Measurements from ENCODE around the gene PTCH1. TPM values are rescaled to one million over a fixed set of nuclear protein-coding genes. Genes with fewer than 3 reads are reported as not detected.

PTCH1 gene
- polyA plus RNA-seq, 1 of the 3 experiments (the other 2 are of a cell fraction): 3.3 TPM

DNA sequence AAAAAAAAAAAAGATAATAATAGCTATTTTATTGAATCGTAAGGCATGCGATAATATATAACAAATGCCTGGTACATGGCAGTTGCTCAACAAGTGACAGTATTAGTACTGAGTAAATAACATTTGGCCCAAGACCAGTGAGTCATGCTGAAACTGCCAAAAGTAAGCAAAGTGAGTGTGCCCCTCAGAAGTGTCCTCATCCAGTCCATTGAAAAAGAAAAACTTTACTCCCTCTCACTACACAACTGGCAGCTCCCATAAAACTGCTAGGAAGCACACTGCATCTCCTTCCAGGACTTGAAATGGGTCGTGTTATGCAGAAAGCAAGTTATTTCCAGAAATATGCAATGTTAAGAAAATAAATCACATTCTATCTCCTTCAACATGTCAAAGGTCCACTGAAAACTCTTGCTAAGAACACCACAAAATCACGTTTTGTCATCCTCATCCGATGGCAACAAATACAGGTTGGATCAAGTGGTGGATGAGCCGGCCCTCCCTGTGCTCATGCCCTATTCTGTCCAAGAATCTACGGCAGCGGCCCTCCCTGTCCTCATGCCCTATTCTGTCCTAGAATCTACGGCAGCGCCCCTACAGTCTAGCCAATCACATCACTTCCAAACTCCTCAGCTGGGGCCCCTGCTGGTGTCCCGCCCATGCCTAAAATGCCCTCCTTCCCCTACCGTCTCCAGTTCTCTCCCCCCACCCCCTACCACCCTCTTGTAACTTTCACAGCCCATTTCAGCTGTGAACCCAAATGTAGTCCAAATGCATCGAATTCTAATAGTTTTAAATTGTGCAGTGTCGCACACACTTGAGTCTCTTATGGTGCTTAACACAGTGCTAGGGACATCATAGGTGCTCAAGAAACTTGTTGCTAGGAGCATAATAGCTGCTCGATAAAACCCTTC, 12.5 kb downstream of the PTCH1 start:
- Histone ChIP-seq H4K20me1 (ENCODE audit: insufficient read depth) (no peaks in the 10 kb centered on the region; the same call in 1 of the 2 replicates), H3K79me2 (ENCODE audit: insufficient read depth) (peaks cover 13% of the 10 kb centered on the region; the same call in 1 of the 2 replicates), H3K36me3 (replicated peaks in 1 of 2; ENCODE audit: control insufficient read depth in 1 of 2, insufficient read depth in 2 of 2, low read length in 1 of 2) (no peaks in the 10 kb centered on the region), H3K9me2 (no peaks in the 10 kb centered on the region), H3K27me3 (ENCODE audit: insufficient read depth) (no peaks in the 10 kb centered on the region), H2AFZ (ENCODE audit: low read depth) (no peak overlapping the region), H3F3A (replicated peaks; ENCODE audit: insufficient read depth) (peaks cover 13% of the 10 kb centered on the region), H3K4me2 (no peak overlapping the region; the same call in 1 of the 2 replicates), H3K4me3 (ENCODE audit: low read depth in 2 of 2, low read length in 1 of 2) (no peak overlapping the region; a peak in 1 of 4 replicates), H3K27ac (ENCODE audit: low read depth in 2 of 2, low read length in 1 of 2) (no peak overlapping the region), H3K4me1 (ENCODE audit: control insufficient read depth in 1 of 2, insufficient read depth in 2 of 2, low read depth in 1 of 2, low read length in 1 of 2) (peaks cover 12 to 31% of the 10 kb centered on the region in 2 experiments; a peak in 3 of 4 replicates), H3K9me3 (no peaks in the 10 kb centered on the region), H3K9ac (no peak overlapping the region)
- 86% methylated on average over 15 of the region's 15 CpGs for WGBS (ENCODE audit: low lambda C conversion rate)
- CTCF ChIA-PET: interaction anchor here (0.7 to 1.8 kb wide), 4 partner anchors 28 to 713 kb away, joined by 3 to 7 read pairs (median 5); no protein-coding TSS in a partner anchor
- POLR2A ChIA-PET: interaction anchor here (2.7 kb wide), 1 partner anchor 42 kb away, joined by 13 read pairs; no protein-coding TSS in a partner anchor
- TF ChIP-seq TCF12 (IDR thresholded peaks at IDR 0.05): no peak
- no peak for TF ChIP-seq GATA2 (CRISPR knock-in tag; IDR thresholded peaks at IDR 0.05)
- no peak for TF ChIP-seq USF1 (IDR thresholded peaks at IDR 0.05; ENCODE audit: borderline replicate concordance, low read depth)
- no peak for TF ChIP-seq SMC3 (IDR thresholded peaks at IDR 0.05; ENCODE audit: low read depth, low read length)
- no peak for TF ChIP-seq CHD2 (IDR thresholded peaks at IDR 0.05; ENCODE audit: low read length, partially characterized antibody)
- no peak for TF ChIP-seq MXI1 (IDR thresholded peaks at IDR 0.05; ENCODE audit: low read depth, low read length)
- no peak for TF ChIP-seq PBX3 (IDR thresholded peaks at IDR 0.05)
- no peak for TF ChIP-seq FOXM1 (IDR thresholded peaks at IDR 0.05; ENCODE audit: low read depth)
- no peak for TF ChIP-seq JUND (IDR thresholded peaks at IDR 0.05)
- TF ChIP-seq TAF1 (IDR thresholded peaks at IDR 0.05; ENCODE audit: borderline replicate concordance, low read depth, low read length): no peak
- TF ChIP-seq RFX5 (IDR thresholded peaks at IDR 0.05; ENCODE audit: low read length): no peak
- TF ChIP-seq, protein P1, sequence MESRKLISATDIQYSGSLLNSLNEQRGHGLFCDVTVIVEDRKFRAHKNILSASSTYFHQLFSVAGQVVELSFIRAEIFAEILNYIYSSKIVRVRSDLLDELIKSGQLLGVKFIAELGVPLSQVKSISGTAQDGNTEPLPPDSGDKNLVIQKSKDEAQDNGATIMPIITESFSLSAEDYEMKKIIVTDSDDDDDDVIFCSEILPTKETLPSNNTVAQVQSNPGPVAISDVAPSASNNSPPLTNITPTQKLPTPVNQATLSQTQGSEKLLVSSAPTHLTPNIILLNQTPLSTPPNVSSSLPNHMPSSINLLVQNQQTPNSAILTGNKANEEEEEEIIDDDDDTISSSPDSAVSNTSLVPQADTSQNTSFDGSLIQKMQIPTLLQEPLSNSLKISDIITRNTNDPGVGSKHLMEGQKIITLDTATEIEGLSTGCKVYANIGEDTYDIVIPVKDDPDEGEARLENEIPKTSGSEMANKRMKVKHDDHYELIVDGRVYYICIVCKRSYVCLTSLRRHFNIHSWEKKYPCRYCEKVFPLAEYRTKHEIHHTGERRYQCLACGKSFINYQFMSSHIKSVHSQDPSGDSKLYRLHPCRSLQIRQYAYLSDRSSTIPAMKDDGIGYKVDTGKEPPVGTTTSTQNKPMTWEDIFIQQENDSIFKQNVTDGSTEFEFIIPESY (IDR thresholded peaks at IDR 0.05; ENCODE audit: borderline replicate concordance, low read depth): no peak
- TF ChIP-seq SIN3A (IDR thresholded peaks at IDR 0.05; ENCODE audit: borderline replicate concordance, low read depth, low read length): no peak
- TF ChIP-seq, protein P2, sequence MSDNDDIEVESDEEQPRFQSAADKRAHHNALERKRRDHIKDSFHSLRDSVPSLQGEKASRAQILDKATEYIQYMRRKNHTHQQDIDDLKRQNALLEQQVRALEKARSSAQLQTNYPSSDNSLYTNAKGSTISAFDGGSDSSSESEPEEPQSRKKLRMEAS (IDR thresholded peaks at IDR 0.05; ENCODE audit: low read depth): no peak
- DNase-seq: no peak
